H1 (cell line): ENCODE measurements around the gene CD81. TPM values are rescaled to one million over a fixed set of nuclear protein-coding genes. Genes with fewer than 3 reads are reported as not detected.

Source experiments
- CTCF ChIA-PET: fragments of 300-600 bp; sonication (Branson Sonifier 250); formaldehyde crosslinking; loops from one replicate; lab custom pipeline; 2021; ENCODE audit not compliant: partially characterized antibody; lab: Charles Lee
- POLR2A ChIA-PET: fragments of 300-600 bp; sonication (Branson Sonifier 250); formaldehyde crosslinking; loops from one replicate; lab custom pipeline; 2021; ENCODE audit warnings: inconsistent platforms; ENCODE audit not compliant: partially characterized antibody; lab: Charles Lee
- DNase-seq, 2 experiments: peaks; one replicate each; pipeline versions ENCODE4 v3.0.0 to v3.0.0-alpha.2; 2010 to 2022; ENCODE audit warnings: low spot score in 2 of 2, low read depth in 1 of 2, mixed read lengths in 1 of 2
- FAIRE-seq: peaks from 2 replicates; lab custom pipeline; 2011; peaks lifted over from hg19 to GRCh38; lab: Jason Lieb, UNC
- H2AFZ ChIP-seq: 2 replicates; pipeline ENCODE4 v1.8.1; 2012; ENCODE audit warnings: low read length, inconsistent platforms
- H2AK5ac ChIP-seq: 2 replicates; pipeline ENCODE4 v1.6.1; 2013; ENCODE audit warnings: low read depth, low read length
- H2BK120ac ChIP-seq: replicated peaks from 2 replicates; pipeline ENCODE3; 2013; ENCODE audit warnings: low read depth, low read length, inconsistent platforms
- H2BK12ac ChIP-seq: 2 replicates; pipeline ENCODE4 v1.6.1; 2013; ENCODE audit warnings: low read depth, low read length
- H2BK15ac ChIP-seq: 2 replicates; pipeline ENCODE4 v1.6.1; 2013; ENCODE audit warnings: low read length
- H2BK20ac ChIP-seq: 2 replicates; pipeline ENCODE4 v1.6.1; 2013; ENCODE audit warnings: low read length
- H2BK5ac ChIP-seq: 2 replicates; pipeline ENCODE4 v1.6.1; 2013; ENCODE audit warnings: low read depth, low read length
- H3K14ac ChIP-seq: 2 replicates; pipeline ENCODE4 v1.6.1; 2013; ENCODE audit warnings: inconsistent platforms; ENCODE audit not compliant: insufficient read length
- H3K18ac ChIP-seq: 2 replicates; pipeline ENCODE4 v1.6.1; 2013; ENCODE audit warnings: low read length; ENCODE audit errors: extremely low read depth
- H3K23ac ChIP-seq: 2 replicates; pipeline ENCODE4 v1.6.1; 2013; ENCODE audit warnings: inconsistent platforms; ENCODE audit not compliant: insufficient read length
- H3K23me2 ChIP-seq: 2 replicates; pipeline ENCODE4 v1.6.1; 2013; ENCODE audit warnings: low read depth, low read length
- H3K27ac ChIP-seq: 2 replicates; pipeline ENCODE4 v1.6.1; 2011; ENCODE audit warnings: low read depth, low read length, inconsistent platforms
- H3K27me3 ChIP-seq, 4 experiments: replicated peaks in 1 of 4; 1 replicate in 1 of 4; 2 replicates in 3 of 4; pipeline versions ENCODE4 v1.6.1 to v1.8.1; 2011 to 2013; ENCODE audit warnings: low read length in 3 of 4, mild to moderate bottlenecking in 3 of 4, inconsistent platforms in 2 of 4, mixed read lengths in 2 of 4, moderate library complexity in 1 of 4; ENCODE audit not compliant: control insufficient read depth in 3 of 4, insufficient read depth in 3 of 4; ENCODE audit errors: extremely low read depth in 1 of 4
- H3K36me3 ChIP-seq, 4 experiments: 2 replicates each; pipeline versions ENCODE4 v1.6.1 to v1.8.1; 2011 to 2013; ENCODE audit warnings: mild to moderate bottlenecking in 4 of 4, low read length in 3 of 4, moderate library complexity in 2 of 4, control low read depth in 1 of 4, inconsistent platforms in 1 of 4; ENCODE audit not compliant: insufficient read depth in 4 of 4, control insufficient read depth in 2 of 4
- H3K4ac ChIP-seq: replicated peaks from 2 replicates; pipeline ENCODE3; 2013; ENCODE audit warnings: low read length, low read depth, mixed read lengths, inconsistent platforms; ENCODE audit not compliant: insufficient read length
- H3K4me1 ChIP-seq, 4 experiments: replicated peaks in 1 of 4; 1 replicate in 1 of 4; 2 replicates in 3 of 4; pipeline versions ENCODE4 v1.6.1 to v1.8.1; 2011 to 2013; ENCODE audit warnings: low read length in 3 of 4, inconsistent platforms in 2 of 4, mixed read lengths in 1 of 4; ENCODE audit not compliant: insufficient read depth in 4 of 4, control insufficient read depth in 3 of 4
- H3K4me2 ChIP-seq, 2 experiments: 2 replicates each; pipeline versions ENCODE4 v1.6.1 to v1.8.1; 2011 to 2013; ENCODE audit warnings: low read depth in 2 of 2, low read length in 2 of 2, control low read depth in 1 of 2, inconsistent platforms in 1 of 2, mild to moderate bottlenecking in 1 of 2; ENCODE audit not compliant: insufficient read depth in 1 of 2
- H3K4me3 ChIP-seq, 4 experiments: fragments of 200-600, 300-600 bp in 1 of 4; sonication (generic), shearing (Covaris generic), sonication (Bioruptor Twin) in 1 of 4; 2 replicates each; pipeline versions ENCODE4 v1.5.1 to v1.8.1; 2011 to 2016; ENCODE audit warnings: low read length in 4 of 4, low read depth in 3 of 4, control low read depth in 2 of 4, inconsistent platforms in 2 of 4, mild to moderate bottlenecking in 2 of 4, mixed read lengths in 1 of 4, moderate library complexity in 1 of 4; ENCODE audit not compliant: insufficient read depth in 2 of 4; ENCODE audit errors: extremely low read depth in 1 of 4
- H3K56ac ChIP-seq: replicated peaks from 2 replicates; pipeline ENCODE3; 2013; ENCODE audit warnings: low read depth, mild to moderate bottlenecking, mixed read lengths, low read length, inconsistent platforms; ENCODE audit not compliant: insufficient read length
- H3K79me1 ChIP-seq: 2 replicates; pipeline ENCODE4 v1.6.1; 2013; ENCODE audit warnings: low read depth, low read length, control low read depth
- H3K79me2 ChIP-seq, 2 experiments: 2 replicates each; pipeline versions ENCODE4 v1.6.1 to v1.8.1; 2012 to 2013; ENCODE audit warnings: low read length in 2 of 2, mild to moderate bottlenecking in 2 of 2, inconsistent platforms in 1 of 2; ENCODE audit not compliant: insufficient read depth in 2 of 2, control insufficient read depth in 1 of 2
- H3K9ac ChIP-seq, 4 experiments: replicated peaks in 1 of 4; 1 replicate in 1 of 4; 2 replicates in 3 of 4; pipeline versions ENCODE4 v1.6.1 to v1.8.1; 2011 to 2013; ENCODE audit warnings: low read depth in 3 of 4, low read length in 3 of 4, control low read depth in 2 of 4, mild to moderate bottlenecking in 2 of 4, moderate library complexity in 2 of 4, inconsistent platforms in 1 of 4; ENCODE audit errors: extremely low read depth in 1 of 4
- H3K9me3 ChIP-seq, 2 experiments: 2 replicates each; pipeline versions ENCODE4 v1.6.1 to v1.8.1; 2012 to 2013; ENCODE audit warnings: mild to moderate bottlenecking in 2 of 2, moderate library complexity in 2 of 2, control low read depth in 1 of 2, inconsistent platforms in 1 of 2, low read depth in 1 of 2, low read length in 1 of 2, mixed read lengths in 1 of 2; ENCODE audit not compliant: insufficient read depth in 2 of 2
- H4K20me1 ChIP-seq, 2 experiments: replicated peaks in 1 of 2; 2 replicates each; pipeline versions ENCODE3 to v1.8.1; 2011 to 2013; ENCODE audit warnings: inconsistent platforms in 2 of 2, low read length in 2 of 2, mild to moderate bottlenecking in 1 of 2; ENCODE audit not compliant: insufficient read depth in 2 of 2, control insufficient read depth in 1 of 2
- H4K5ac ChIP-seq: 2 replicates; pipeline ENCODE4 v1.6.1; 2013; ENCODE audit warnings: low read length, low read depth, mixed read lengths, inconsistent platforms; ENCODE audit not compliant: insufficient read length
- H4K8ac ChIP-seq: 2 replicates; pipeline ENCODE4 v1.8.0; 2013; ENCODE audit warnings: mild to moderate bottlenecking, moderate library complexity, low read length, inconsistent platforms; ENCODE audit not compliant: insufficient read depth; ENCODE audit errors: extremely low read depth
- H4K91ac ChIP-seq: replicated peaks from 2 replicates; pipeline ENCODE3; 2013; ENCODE audit warnings: low read length, mixed read lengths, inconsistent platforms; ENCODE audit not compliant: insufficient read length
- BACH1 ChIP-seq: IDR thresholded peaks from 2 replicates; pipeline ENCODE4 v1.6.1; 2012; ENCODE audit warnings: low read length, improper control_type of control experiment
- BRCA1 ChIP-seq: IDR thresholded peaks from 2 replicates; pipeline ENCODE4 v1.6.1; 2012; ENCODE audit warnings: low read depth, low read length, improper control_type of control experiment
- CBX5 ChIP-seq: fragments of 300-800, 300-1000 bp; sonication (generic); IDR thresholded peaks from 2 replicates; pipeline ENCODE4 v1.7.1; 2016; ENCODE audit warnings: antibody characterized with exemption, low read length, low read depth
- CTBP2 ChIP-seq: IDR thresholded peaks from 2 replicates; pipeline ENCODE4 v1.7.0; 2011; ENCODE audit warnings: borderline replicate concordance, mild to moderate bottlenecking, moderate library complexity, mixed read lengths, low read length; ENCODE audit not compliant: insufficient read depth, insufficient read length
- E2F6 ChIP-seq: IDR thresholded peaks from 2 replicates; pipeline ENCODE4 v1.6.1; 2012; ENCODE audit warnings: inconsistent platforms
- EZH2 ChIP-seq: fragments of 200-600 bp; sonication (generic); IDR thresholded peaks from 2 replicates; pipeline ENCODE4 v1.7.1; 2012; ENCODE audit warnings: low read depth, mild to moderate bottlenecking, moderate library complexity, low read length, inconsistent platforms; ENCODE audit not compliant: severe bottlenecking
- NANOG ChIP-seq: IDR thresholded peaks from 2 replicates; pipeline ENCODE4 v1.6.1; 2011; ENCODE audit warnings: low read length, low read depth, mild to moderate bottlenecking, inconsistent platforms; ENCODE audit not compliant: insufficient read depth, poor library complexity, severe bottlenecking
- RFX5 ChIP-seq: IDR thresholded peaks from 2 replicates; pipeline ENCODE4 v1.6.1; 2011; ENCODE audit warnings: low read depth, low read length, improper control_type of control experiment, borderline replicate concordance
- RNF2 ChIP-seq: fragments of 200-900, 300-1000 bp; sonication (generic); IDR thresholded peaks from 2 replicates; pipeline ENCODE4 v1.7.1; 2016; ENCODE audit warnings: borderline replicate concordance, low read depth, mild to moderate bottlenecking, antibody characterized with exemption, low read length; ENCODE audit not compliant: poor library complexity, severe bottlenecking; ENCODE audit errors: missing control alignments
- SP1 ChIP-seq: IDR thresholded peaks from 2 replicates; pipeline ENCODE4 v1.6.1; 2011; ENCODE audit warnings: low read depth, low read length
- SRF ChIP-seq: IDR thresholded peaks from 2 replicates; pipeline ENCODE4 v1.6.1; 2011; ENCODE audit warnings: mild to moderate bottlenecking, low read depth, low read length, moderate library complexity
- TAF1 ChIP-seq: IDR thresholded peaks from 2 replicates; pipeline ENCODE4 v1.6.1; 2011; ENCODE audit warnings: mild to moderate bottlenecking, low read depth, low read length
- WGBS, 2 experiments: shearing (Covaris generic) in 1 of 2; methylation state at CpG; one replicate each; pipeline versions ENCODE4 v1.1.6 to v1.1.7; 2013 to 2015; ENCODE audit warnings: low lambda C conversion rate in 2 of 2, mixed read lengths in 2 of 2, inconsistent platforms in 1 of 2, low coverage in 1 of 2, missing lambda C conversion rate in 1 of 2; ENCODE audit not compliant: insufficient replicate concordance in 2 of 2, insufficient coverage in 1 of 2, insufficient read length in 1 of 2; ENCODE audit errors: extremely low coverage in 1 of 2, missing lambda C conversion rate in 1 of 2; 5-methylcytosine and 5-hydroxymethylcytosine counted together
- polyA plus RNA-seq, 7 experiments: library from polyadenylated mRNA; depleted of rRNA in 3 of 7; stranded (reverse) in 5 of 7; unstranded in 2 of 7; fragments of >200 nt in 5 of 7; fragments of 200-250 nt in 2 of 7; gene quantifications; 1 replicate in 5 of 7; 2 replicates in 1 of 7; 4 replicates in 1 of 7; pipeline versions ENCODE4 v1.2.1 to v1.2.3, GENCODE V29; 2011 to 2013; ENCODE audit warnings: missing spikeins in 2 of 7, mixed read lengths in 2 of 7
- total RNA-seq: library from RNA; stranded (reverse); fragmentation: NEBNext Ultra II Directional; extraction: Animal tissue kit (Norgen Biotek cat#: 25700); gene quantifications from 2 replicates; pipeline ENCODE4 v1.2.1, GENCODE V29; 2021
- TF ChIP-seq, protein P1 (sequence below): IDR thresholded peaks from 2 replicates; pipeline ENCODE4 v1.6.1; 2012; ENCODE audit warnings: inconsistent platforms

Gene CD81
- total and polyA plus RNA-seq, 2 of the 8 experiments (the other 6 are each of a cell fraction or from before 2014, with no cell fraction given) = 238 to 309 TPM

DNA sequence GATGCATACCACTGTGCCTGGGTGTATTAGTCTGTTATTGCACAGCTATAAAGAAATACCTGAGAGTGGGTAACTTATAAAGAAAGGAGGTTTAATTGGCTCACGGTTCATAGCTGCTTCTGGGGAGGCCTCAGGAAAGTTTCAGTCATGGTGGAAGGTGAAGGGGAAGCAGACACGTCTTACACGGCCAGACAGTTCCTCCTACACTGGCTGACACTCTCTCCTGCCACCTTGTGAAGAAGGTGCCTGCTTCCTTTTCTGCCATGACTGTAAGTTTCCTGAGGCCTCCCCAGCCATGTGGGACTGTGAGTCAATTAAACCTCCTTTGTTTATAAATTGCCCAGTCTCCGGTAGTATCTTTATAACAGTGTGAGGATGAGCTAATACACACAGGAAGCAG is 33.6 kb upstream of the CD81 start:
- no peaks in the 10 kb centered on the region for H3K79me2 ChIP-seq
- CTCF ChIA-PET = interaction anchor here (1.5 to 1.8 kb wide), 3 partner anchors 14 to 76 kb away, joined by 3 to 5 read pairs (median 3); no protein-coding TSS in a partner anchor
- no peak for FAIRE-seq
- no peak for TF ChIP-seq CBX5
- no peak for TF ChIP-seq SP1
- TF ChIP-seq EZH2 = no peak
- TF ChIP-seq TAF1 = no peak
- TF ChIP-seq RFX5 = no peak
- no peak for TF ChIP-seq BRCA1
- TF ChIP-seq SRF = no peak
- no peak for TF ChIP-seq RNF2
- TF ChIP-seq BACH1 = no peak
- TF ChIP-seq, protein P1, sequence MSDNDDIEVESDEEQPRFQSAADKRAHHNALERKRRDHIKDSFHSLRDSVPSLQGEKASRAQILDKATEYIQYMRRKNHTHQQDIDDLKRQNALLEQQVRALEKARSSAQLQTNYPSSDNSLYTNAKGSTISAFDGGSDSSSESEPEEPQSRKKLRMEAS = no peak
- TF ChIP-seq E2F6 = no peak
- TF ChIP-seq CTBP2 = no peak
- no peak for TF ChIP-seq NANOG

More for the DNA sequence above, 33.6 kb upstream of the CD81 start:
- no peak overlapping the region for H2BK15ac ChIP-seq
- no peaks in the 10 kb centered on the region for H3K23me2 ChIP-seq
- H3K14ac ChIP-seq = no peak overlapping the region
- H4K91ac ChIP-seq = no peak overlapping the region
- H2BK5ac ChIP-seq = no peak overlapping the region
- H2AFZ ChIP-seq = no peak overlapping the region
- no peak overlapping the region for H3K23ac ChIP-seq
- no peak overlapping the region for H2AK5ac ChIP-seq
- POLR2A ChIA-PET = interaction anchor here (1.0 to 1.8 kb wide), 3 partner anchors 34 to 57 kb away, joined by 3 to 7 read pairs (median 5); partner anchors contain the start of gene TSSC4
- H3K9me3 ChIP-seq = peaks cover 0 to 16% of the 10 kb centered on the region in 2 experiments; a peak in 2 of 4 replicates
- H2BK12ac ChIP-seq = no peak overlapping the region
- no peak overlapping the region for H4K8ac ChIP-seq
- WGBS, 2 experiments = 81% methylated on average over 4 of the region's 4 CpGs; no CpG with 5 or more reads in 1 of the 2 experiments
- H3K27ac ChIP-seq = no peak overlapping the region
- H3K36me3 ChIP-seq = no peaks in the 10 kb centered on the region
- H2BK20ac ChIP-seq = no peak overlapping the region
- no peak overlapping the region for H3K4me3 ChIP-seq
- no peaks in the 10 kb centered on the region; the same call in 1 of the 2 replicates for H3K79me1 ChIP-seq
- no peak overlapping the region for H3K9ac ChIP-seq
- no peak overlapping the region for H3K18ac ChIP-seq
- no peak overlapping the region for H4K5ac ChIP-seq
- H3K27me3 ChIP-seq = no peaks in the 10 kb centered on the region
- H4K20me1 ChIP-seq = no peaks in the 10 kb centered on the region
- H2BK120ac ChIP-seq = no peak overlapping the region
- H3K4me1 ChIP-seq = peaks cover 0 to 2% (median 0%) of the 10 kb centered on the region in 4 experiments; a peak in 3 of 7 replicates
- no peak for DNase-seq
- no peak overlapping the region for H3K4me2 ChIP-seq
- no peak overlapping the region for H3K4ac ChIP-seq
- no peak overlapping the region for H3K56ac ChIP-seq
